ENCODE data around the gene TECRL. TPM values are rescaled to one million over a fixed set of nuclear protein-coding genes. Genes with fewer than 3 reads are reported as not detected.
A peak's percentile ranks its signal among the peaks of the same experiment; 100 is the strongest.

The TECRL gene
- total RNA-seq, 1 experiment from 2014 or later, result not detected

- no peak for DNase-seq (ENCODE audit: unreplicated experiment)
- ChIA-PET POLR2A (no interaction called here), CTCF (no interaction called here)
- no peaks in the 10 kb centered on the region for H3K4me1 Mint-ChIP-seq (ENCODE audit: insufficient read depth, unreplicated experiment)
- BruUV-seq (replicated peaks), result no TSS peak
- peaks cover 8% of the 10 kb centered on the region for H3K9me3 Mint-ChIP-seq (ENCODE audit: unreplicated experiment)
- H3K27me3 Mint-ChIP-seq (ENCODE audit: insufficient read depth, unreplicated experiment), result no peaks in the 10 kb centered on the region
- H3K4me3 Mint-ChIP-seq (ENCODE audit: unreplicated experiment), result no peak overlapping the region
- TF ChIP-seq, protein P1, sequence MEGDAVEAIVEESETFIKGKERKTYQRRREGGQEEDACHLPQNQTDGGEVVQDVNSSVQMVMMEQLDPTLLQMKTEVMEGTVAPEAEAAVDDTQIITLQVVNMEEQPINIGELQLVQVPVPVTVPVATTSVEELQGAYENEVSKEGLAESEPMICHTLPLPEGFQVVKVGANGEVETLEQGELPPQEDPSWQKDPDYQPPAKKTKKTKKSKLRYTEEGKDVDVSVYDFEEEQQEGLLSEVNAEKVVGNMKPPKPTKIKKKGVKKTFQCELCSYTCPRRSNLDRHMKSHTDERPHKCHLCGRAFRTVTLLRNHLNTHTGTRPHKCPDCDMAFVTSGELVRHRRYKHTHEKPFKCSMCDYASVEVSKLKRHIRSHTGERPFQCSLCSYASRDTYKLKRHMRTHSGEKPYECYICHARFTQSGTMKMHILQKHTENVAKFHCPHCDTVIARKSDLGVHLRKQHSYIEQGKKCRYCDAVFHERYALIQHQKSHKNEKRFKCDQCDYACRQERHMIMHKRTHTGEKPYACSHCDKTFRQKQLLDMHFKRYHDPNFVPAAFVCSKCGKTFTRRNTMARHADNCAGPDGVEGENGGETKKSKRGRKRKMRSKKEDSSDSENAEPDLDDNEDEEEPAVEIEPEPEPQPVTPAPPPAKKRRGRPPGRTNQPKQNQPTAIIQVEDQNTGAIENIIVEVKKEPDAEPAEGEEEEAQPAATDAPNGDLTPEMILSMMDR (IDR thresholded peaks at IDR 0.05; ENCODE audit: unreplicated experiment), result no peak
- no peaks in the 10 kb centered on the region for H3K36me3 Mint-ChIP-seq (ENCODE audit: insufficient read depth, unreplicated experiment)
- H3K27ac Mint-ChIP-seq (ENCODE audit: low read depth, unreplicated experiment), result no peak overlapping the region
- intact Hi-C loops (cut with micrococcal nuclease), result no loop called here
Observed at GRCh38 chr4:64330143-64330542, 79.1 kb downstream of the TECRL start.

DNA sequence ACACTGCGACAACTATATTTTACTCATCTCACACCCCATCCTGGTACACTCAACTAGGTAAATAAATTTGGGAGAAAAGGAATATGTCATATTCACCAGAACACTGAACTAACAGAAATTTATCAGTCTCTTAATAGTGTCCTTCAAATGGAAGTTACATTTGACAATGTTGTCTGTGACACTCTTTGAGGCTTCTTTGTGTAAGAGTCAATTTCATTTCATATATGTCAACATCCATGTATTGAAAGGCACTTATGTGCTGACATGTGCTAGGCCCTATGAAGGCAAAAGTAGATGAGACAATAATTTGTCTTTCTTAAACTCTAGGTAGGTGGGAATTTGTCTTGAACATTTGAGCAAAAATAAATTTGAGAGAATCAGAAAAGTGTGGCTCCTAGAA lies 82.0 kb downstream of the TECRL start:
- H3K36me3 Mint-ChIP-seq (ENCODE audit: insufficient read depth, unreplicated experiment), result no peaks in the 10 kb centered on the region
- DNase-seq (ENCODE audit: unreplicated experiment), result no peak
- ChIA-PET POLR2A (interaction anchor here (0.6 kb wide), 1 partner anchor 556 kb away, joined by 3 read pairs; no protein-coding TSS in a partner anchor), CTCF (interaction anchor here (1.2 kb wide), 1 partner anchor 14 kb away, joined by 3 read pairs; no protein-coding TSS in a partner anchor)
- H3K27ac Mint-ChIP-seq (ENCODE audit: low read depth, unreplicated experiment), result no peak overlapping the region
- no peaks in the 10 kb centered on the region for H3K4me1 Mint-ChIP-seq (ENCODE audit: insufficient read depth, unreplicated experiment)
- TF ChIP-seq, protein P1 (IDR thresholded peaks at IDR 0.05; ENCODE audit: unreplicated experiment), result no peak
- no peaks in the 10 kb centered on the region for H3K27me3 Mint-ChIP-seq (ENCODE audit: insufficient read depth, unreplicated experiment)
- no TSS peak for BruUV-seq (replicated peaks)
- no peak overlapping the region for H3K4me3 Mint-ChIP-seq (ENCODE audit: unreplicated experiment)
- no peaks in the 10 kb centered on the region for H3K9me3 Mint-ChIP-seq (ENCODE audit: unreplicated experiment)
- intact Hi-C loops (cut with micrococcal nuclease), result no loop called here

DNA sequence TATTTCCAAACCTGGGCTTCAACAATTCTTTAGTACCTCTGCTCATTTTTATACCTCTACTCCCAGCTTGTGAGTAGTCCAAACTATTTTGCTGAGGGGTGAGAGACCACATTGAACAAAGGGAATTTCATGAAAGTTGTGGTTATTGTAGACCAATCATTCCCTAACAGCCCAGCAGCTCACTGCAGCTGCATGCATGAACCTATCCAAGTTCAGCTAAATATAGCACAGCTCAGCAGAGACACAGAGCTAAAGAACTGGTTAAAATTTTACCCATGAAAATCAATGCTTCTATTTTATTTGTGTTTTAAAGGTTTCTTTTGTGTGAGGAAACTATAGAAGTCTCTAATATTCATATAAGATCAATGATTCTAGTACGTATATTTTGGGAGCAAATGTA lies 82.7 kb downstream of the TECRL start:
- CTCF ChIA-PET, result interaction anchor here (1.2 kb wide), 1 partner anchor 14 kb away, joined by 3 read pairs; no protein-coding TSS in a partner anchor
- intact Hi-C loops (cut with micrococcal nuclease), result no loop called here
- POLR2A ChIA-PET, result interaction anchor here (0.6 kb wide), 1 partner anchor 555 kb away, joined by 3 read pairs; no protein-coding TSS in a partner anchor
- Mint-ChIP-seq H3K27me3 (ENCODE audit: insufficient read depth, unreplicated experiment) (no peaks in the 10 kb centered on the region), H3K4me1 (ENCODE audit: insufficient read depth, unreplicated experiment) (no peaks in the 10 kb centered on the region), H3K4me3 (ENCODE audit: unreplicated experiment) (no peak overlapping the region), H3K9me3 (ENCODE audit: unreplicated experiment) (no peaks in the 10 kb centered on the region), H3K27ac (ENCODE audit: low read depth, unreplicated experiment) (no peak overlapping the region), H3K36me3 (ENCODE audit: insufficient read depth, unreplicated experiment) (no peaks in the 10 kb centered on the region)
- DNase-seq (ENCODE audit: unreplicated experiment), result no peak
- BruUV-seq (replicated peaks), result no TSS peak
- TF ChIP-seq, protein P1 (IDR thresholded peaks at IDR 0.05; ENCODE audit: unreplicated experiment), result no peak

GRCh38 chr4:64306255-64306565 lies 103.0 kb downstream of the TECRL start:
- H3K4me3 Mint-ChIP-seq (ENCODE audit: unreplicated experiment), result no peak overlapping the region
- ChIA-PET POLR2A (no interaction called here), CTCF (interaction anchor here (0.6 to 0.7 kb wide), 2 partner anchors 35 to 232 kb away, joined by 3 read pairs; no protein-coding TSS in a partner anchor)
- no TSS peak for BruUV-seq (replicated peaks)
- H3K4me1 Mint-ChIP-seq (ENCODE audit: insufficient read depth, unreplicated experiment), result no peaks in the 10 kb centered on the region
- TF ChIP-seq, protein P1 (IDR thresholded peaks at IDR 0.05; ENCODE audit: unreplicated experiment), result no peak
- H3K9me3 Mint-ChIP-seq (ENCODE audit: unreplicated experiment), result peaks cover 7% of the 10 kb centered on the region
- DNase-seq (ENCODE audit: unreplicated experiment), result peak; percentile 3
- no peaks in the 10 kb centered on the region for H3K27me3 Mint-ChIP-seq (ENCODE audit: insufficient read depth, unreplicated experiment)
- no peak overlapping the region for H3K27ac Mint-ChIP-seq (ENCODE audit: low read depth, unreplicated experiment)
- intact Hi-C loops (cut with micrococcal nuclease), result no loop called here
- no peaks in the 10 kb centered on the region for H3K36me3 Mint-ChIP-seq (ENCODE audit: insufficient read depth, unreplicated experiment)

Data from MCF 10A (cell line).